Astrocyte (in vitro differentiated cells and primary cell): Measurements from ENCODE around the gene IQGAP2. TPM values are rescaled to one million over a fixed set of nuclear protein-coding genes. Genes with fewer than 3 reads are reported as not detected.

Source experiments
- DNase-seq: peaks from one replicate; pipeline ENCODE4 v3.0.0-alpha.2; 2010; ENCODE audit warnings: low read depth
- FAIRE-seq: peaks from 2 replicates; lab custom pipeline; 2011; peaks lifted over from hg19 to GRCh38; lab: Jason Lieb, UNC
- H2AFZ ChIP-seq: 2 replicates; pipeline ENCODE4 v1.6.0; 2012; ENCODE audit warnings: low read depth, low read length, inconsistent platforms
- H3K27ac ChIP-seq: 2 replicates; pipeline ENCODE4 v1.5.1; 2011; ENCODE audit warnings: low read depth, low read length, inconsistent platforms
- H3K27me3 ChIP-seq: 2 replicates; pipeline ENCODE4 v1.6.0; 2011; ENCODE audit warnings: low read length, inconsistent platforms; ENCODE audit not compliant: insufficient read depth
- H3K36me3 ChIP-seq: 2 replicates; pipeline ENCODE4 v1.5.1; 2011; ENCODE audit warnings: low read length, inconsistent platforms; ENCODE audit not compliant: insufficient read depth
- H3K4me1 ChIP-seq: 2 replicates; pipeline ENCODE4 v1.5.1; 2011; ENCODE audit warnings: low read length, inconsistent platforms; ENCODE audit not compliant: insufficient read depth
- H3K4me2 ChIP-seq: 2 replicates; pipeline ENCODE4 v1.6.0; 2012; ENCODE audit warnings: low read length, inconsistent platforms
- H3K4me3 ChIP-seq: 2 replicates; pipeline ENCODE4 v1.5.1; 2011; ENCODE audit warnings: low read depth, mild to moderate bottlenecking, low read length, inconsistent platforms; ENCODE audit not compliant: insufficient read depth
- H3K79me2 ChIP-seq: 2 replicates; pipeline ENCODE4 v1.6.0; 2012; ENCODE audit warnings: mild to moderate bottlenecking, low read length, inconsistent platforms; ENCODE audit not compliant: insufficient read depth
- H3K9ac ChIP-seq: 2 replicates; pipeline ENCODE4 v1.6.0; 2012; ENCODE audit warnings: mild to moderate bottlenecking, low read length, inconsistent platforms
- H3K9me3 ChIP-seq: 2 replicates; pipeline ENCODE4 v1.5.1; 2012; ENCODE audit warnings: low read depth, mild to moderate bottlenecking, low read length, inconsistent platforms; ENCODE audit not compliant: insufficient read depth
- H4K20me1 ChIP-seq: 2 replicates; pipeline ENCODE4 v1.6.0; 2012; ENCODE audit warnings: low read length, inconsistent platforms; ENCODE audit not compliant: insufficient read depth
- H3K27ac Mint-ChIP-seq: one replicate; pipeline ENCODE4 v1.8.0; 2021; ENCODE audit warnings: mild to moderate bottlenecking, mixed read lengths; ENCODE audit not compliant: unreplicated experiment
- H3K27me3 Mint-ChIP-seq: one replicate; pipeline ENCODE4 v1.8.0; 2021; ENCODE audit warnings: low read depth, mixed read lengths; ENCODE audit not compliant: unreplicated experiment
- H3K36me3 Mint-ChIP-seq: one replicate; pipeline ENCODE4 v1.8.0; 2021; ENCODE audit warnings: low read depth, mixed read lengths; ENCODE audit not compliant: unreplicated experiment
- H3K4me1 Mint-ChIP-seq: one replicate; pipeline ENCODE4 v1.8.0; 2021; ENCODE audit warnings: low read depth, mixed read lengths; ENCODE audit not compliant: unreplicated experiment
- H3K4me3 Mint-ChIP-seq: one replicate; pipeline ENCODE4 v1.8.0; 2021; ENCODE audit warnings: mild to moderate bottlenecking, moderate library complexity, mixed read lengths; ENCODE audit not compliant: unreplicated experiment
- H3K9me3 Mint-ChIP-seq: one replicate; pipeline ENCODE4 v1.8.0; 2021; ENCODE audit warnings: mild to moderate bottlenecking, mixed read lengths; ENCODE audit not compliant: unreplicated experiment
- EZH2 ChIP-seq: IDR thresholded peaks from 2 replicates; pipeline ENCODE4 v1.6.1; 2012; ENCODE audit warnings: mild to moderate bottlenecking, low read length, inconsistent platforms; ENCODE audit not compliant: insufficient read depth
- total RNA-seq: library from RNA; stranded (reverse); gene quantifications from 2 replicates; pipeline ENCODE4 v1.2.1, GENCODE V29; 2021
- TF ChIP-seq, protein P1 (sequence below): IDR thresholded peaks from 2 replicates; pipeline ENCODE4 v1.5.1; 2011; ENCODE audit warnings: low read depth, mild to moderate bottlenecking, inconsistent platforms, low read length, moderate library complexity; ENCODE audit not compliant: insufficient read depth

The IQGAP2 gene
- total RNA-seq, 1 donor from 2014 or later: 2.9 TPM

- H3K9ac ChIP-seq: no peak overlapping the region
- H3K27ac ChIP-seq: no peak overlapping the region
- H3K4me2 ChIP-seq: no peak overlapping the region
- no peaks in the 10 kb centered on the region for H3K79me2 ChIP-seq
- H3K27me3 ChIP-seq: no peaks in the 10 kb centered on the region
- no peaks in the 10 kb centered on the region for H3K9me3 ChIP-seq
- H4K20me1 ChIP-seq: no peaks in the 10 kb centered on the region
- DNase-seq (no peak), FAIRE-seq (no peak)
- H3K27me3 Mint-ChIP-seq: peaks cover 2% of the 10 kb centered on the region
- no peaks in the 10 kb centered on the region for H3K36me3 Mint-ChIP-seq
- H3K4me3 ChIP-seq: no peak overlapping the region
- H3K9me3 Mint-ChIP-seq: no peaks in the 10 kb centered on the region
- no peak overlapping the region for H3K4me3 Mint-ChIP-seq
- H3K4me1 ChIP-seq: no peaks in the 10 kb centered on the region
- H3K36me3 ChIP-seq: no peaks in the 10 kb centered on the region
- H2AFZ ChIP-seq: no peak overlapping the region
- TF ChIP-seq, protein P1, sequence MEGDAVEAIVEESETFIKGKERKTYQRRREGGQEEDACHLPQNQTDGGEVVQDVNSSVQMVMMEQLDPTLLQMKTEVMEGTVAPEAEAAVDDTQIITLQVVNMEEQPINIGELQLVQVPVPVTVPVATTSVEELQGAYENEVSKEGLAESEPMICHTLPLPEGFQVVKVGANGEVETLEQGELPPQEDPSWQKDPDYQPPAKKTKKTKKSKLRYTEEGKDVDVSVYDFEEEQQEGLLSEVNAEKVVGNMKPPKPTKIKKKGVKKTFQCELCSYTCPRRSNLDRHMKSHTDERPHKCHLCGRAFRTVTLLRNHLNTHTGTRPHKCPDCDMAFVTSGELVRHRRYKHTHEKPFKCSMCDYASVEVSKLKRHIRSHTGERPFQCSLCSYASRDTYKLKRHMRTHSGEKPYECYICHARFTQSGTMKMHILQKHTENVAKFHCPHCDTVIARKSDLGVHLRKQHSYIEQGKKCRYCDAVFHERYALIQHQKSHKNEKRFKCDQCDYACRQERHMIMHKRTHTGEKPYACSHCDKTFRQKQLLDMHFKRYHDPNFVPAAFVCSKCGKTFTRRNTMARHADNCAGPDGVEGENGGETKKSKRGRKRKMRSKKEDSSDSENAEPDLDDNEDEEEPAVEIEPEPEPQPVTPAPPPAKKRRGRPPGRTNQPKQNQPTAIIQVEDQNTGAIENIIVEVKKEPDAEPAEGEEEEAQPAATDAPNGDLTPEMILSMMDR: no peak
- no peak for TF ChIP-seq EZH2
- peaks cover 3% of the 10 kb centered on the region for H3K4me1 Mint-ChIP-seq
- peak overlapping the region; percentile 31 for H3K27ac Mint-ChIP-seq
Measured at GRCh38 chr5:76657683-76658311, 254.7 kb downstream of the IQGAP2 start.

- H3K27me3 ChIP-seq: no peaks in the 10 kb centered on the region
- DNase-seq (peak; percentile 25), FAIRE-seq (no peak)
- TF ChIP-seq EZH2: no peak
- TF ChIP-seq, protein P1: no peak
- Mint-ChIP-seq H3K36me3 (no peaks in the 10 kb centered on the region), H3K4me1 (peaks cover 3% of the 10 kb centered on the region), H3K27me3 (peaks cover 2% of the 10 kb centered on the region), H3K4me3 (no peak overlapping the region), H3K27ac (no peak overlapping the region), H3K9me3 (no peaks in the 10 kb centered on the region)
- H3K79me2 ChIP-seq: no peaks in the 10 kb centered on the region
- no peak overlapping the region for H3K9ac ChIP-seq
- H3K36me3 ChIP-seq: no peaks in the 10 kb centered on the region
- no peak overlapping the region for H3K4me2 ChIP-seq
- H3K4me1 ChIP-seq: no peaks in the 10 kb centered on the region
- no peaks in the 10 kb centered on the region for H4K20me1 ChIP-seq
- H2AFZ ChIP-seq: no peak overlapping the region
- no peak overlapping the region for H3K27ac ChIP-seq
- H3K4me3 ChIP-seq: no peak overlapping the region
- no peaks in the 10 kb centered on the region for H3K9me3 ChIP-seq
Measured at GRCh38 chr5:76660360-76660759, 257.3 kb downstream of the IQGAP2 start.

- Mint-ChIP-seq H3K36me3 (no peaks in the 10 kb centered on the region), H3K4me1 (peaks cover 3% of the 10 kb centered on the region), H3K9me3 (no peaks in the 10 kb centered on the region), H3K27me3 (peaks cover 2% of the 10 kb centered on the region), H3K4me3 (no peak overlapping the region), H3K27ac (no peak overlapping the region)
- TF ChIP-seq, protein P1: no peak
- no peak for TF ChIP-seq EZH2
- H3K27ac ChIP-seq: no peak overlapping the region
- no peak overlapping the region for H3K4me2 ChIP-seq
- H3K9me3 ChIP-seq: no peaks in the 10 kb centered on the region
- no peaks in the 10 kb centered on the region for H3K4me1 ChIP-seq
- H3K79me2 ChIP-seq: no peaks in the 10 kb centered on the region
- no peak overlapping the region for H2AFZ ChIP-seq
- no peak for DNase-seq
- no peak overlapping the region for H3K9ac ChIP-seq
- no peaks in the 10 kb centered on the region for H3K27me3 ChIP-seq
- no peak overlapping the region for H3K4me3 ChIP-seq
- no peaks in the 10 kb centered on the region for H3K36me3 ChIP-seq
- no peaks in the 10 kb centered on the region for H4K20me1 ChIP-seq
- FAIRE-seq: no peak
Measured at GRCh38 chr5:76662521-76662920, 259.4 kb downstream of the IQGAP2 start.
